DOHH2 (cell line): ENCODE results near the gene SECISBP2.

Experiments used
- H3F3A ChIP-seq: fragments of 200-600 bp; sonication (generic), shearing (Covaris generic); 2 replicates; pipeline ENCODE4 v1.6.0; 2016; ENCODE audit warnings: antibody characterized with exemption, mild to moderate bottlenecking; ENCODE audit not compliant: control insufficient read depth, insufficient read depth
- H3K27ac ChIP-seq: fragments of 200-600 bp; sonication (generic); 2 replicates; pipeline ENCODE4 v1.5.1; 2014; ENCODE audit warnings: low read depth, mild to moderate bottlenecking, low read length, moderate library complexity
- H3K27me3 ChIP-seq: fragments of 200-600 bp; sonication (generic); 2 replicates; pipeline ENCODE4 v1.6.1; 2014; ENCODE audit warnings: mild to moderate bottlenecking, low read length, mixed read lengths; ENCODE audit not compliant: control insufficient read depth
- H3K36me3 ChIP-seq: fragments of 200-600 bp; sonication (generic); 2 replicates; pipeline ENCODE4 v1.6.1; 2014; ENCODE audit warnings: mild to moderate bottlenecking, low read length, moderate library complexity, mixed read lengths; ENCODE audit not compliant: control insufficient read depth
- H3K4me1 ChIP-seq: fragments of 200-600 bp; sonication (generic); 2 replicates; pipeline ENCODE4 v1.6.1; 2014; ENCODE audit warnings: mild to moderate bottlenecking, low read length, mixed read lengths; ENCODE audit not compliant: control insufficient read depth
- H3K4me2 ChIP-seq: fragments of 200-600 bp; sonication (generic); 2 replicates; pipeline ENCODE4 v1.6.0; 2014; ENCODE audit warnings: mild to moderate bottlenecking, low read length, moderate library complexity
- H3K4me3 ChIP-seq: fragments of 200-600 bp; sonication (generic); 2 replicates; pipeline ENCODE4 v1.5.1; 2014; ENCODE audit warnings: mild to moderate bottlenecking, low read length, mixed read lengths
- H3K79me2 ChIP-seq: fragments of 200-600 bp; sonication (generic); 2 replicates; pipeline ENCODE4 v1.6.1; 2014; ENCODE audit warnings: mild to moderate bottlenecking, low read length, mixed read lengths; ENCODE audit not compliant: control insufficient read depth
- H3K9me2 ChIP-seq: fragments of 200-600 bp; sonication (generic); replicated peaks from 2 replicates; pipeline ENCODE4 v1.6.1; 2014; ENCODE audit warnings: mild to moderate bottlenecking, low read length, mixed read lengths; ENCODE audit not compliant: control insufficient read depth
- H3K9me3 ChIP-seq: fragments of 200-600 bp; sonication (generic); 2 replicates; pipeline ENCODE4 v1.6.1; 2014; ENCODE audit warnings: antibody characterized with exemption, low read length, mixed read lengths; ENCODE audit not compliant: control insufficient read depth, insufficient read depth
- H4K20me1 ChIP-seq: fragments of 200-600 bp; sonication (generic); 2 replicates; pipeline ENCODE4 v1.6.0; 2014; ENCODE audit warnings: low read depth, mild to moderate bottlenecking, antibody characterized with exemption, low read length, moderate library complexity; ENCODE audit not compliant: control insufficient read depth, insufficient read depth
- CTCF ChIP-seq: fragments of 200-600 bp; sonication (generic); IDR thresholded peaks from one replicate; pipeline ENCODE4 v1.5.1; 2014; ENCODE audit warnings: antibody characterized with exemption, mild to moderate bottlenecking, low read depth, low read length; ENCODE audit not compliant: poor library complexity, severe bottlenecking
- EZH2phosphoT487 ChIP-seq: fragments of 200-600 bp; sonication (generic); IDR thresholded peaks from 2 replicates; pipeline ENCODE4 v1.6.1; 2017; ENCODE audit warnings: borderline replicate concordance, mild to moderate bottlenecking, antibody characterized with exemption, low read length, moderate library complexity, mixed read lengths

Gene SECISBP2

GRCh38 chr9:89363921-89364665, 45.8 kb downstream of the SECISBP2 start:
- no peak for TF ChIP-seq EZH2phosphoT487
- TF ChIP-seq CTCF = no peak
- H3K79me2 ChIP-seq = no peaks in the 10 kb centered on the region
- H3K4me3 ChIP-seq = no peak overlapping the region
- H3K9me3 ChIP-seq = no peaks in the 10 kb centered on the region
- H4K20me1 ChIP-seq = no peaks in the 10 kb centered on the region
- no peak overlapping the region for H3K27ac ChIP-seq
- H3K4me2 ChIP-seq = no peak overlapping the region
- H3K4me1 ChIP-seq = no peaks in the 10 kb centered on the region
- no peaks in the 10 kb centered on the region for H3K9me2 ChIP-seq
- H3K36me3 ChIP-seq = peaks cover 28% of the 10 kb centered on the region
- no peaks in the 10 kb centered on the region for H3F3A ChIP-seq
- H3K27me3 ChIP-seq = no peaks in the 10 kb centered on the region

GRCh38 chr9:89364666-89365531, 46.6 kb downstream of the SECISBP2 start:
- H3K9me2 ChIP-seq = no peaks in the 10 kb centered on the region
- H3K9me3 ChIP-seq = no peaks in the 10 kb centered on the region
- peaks cover 23% of the 10 kb centered on the region for H3K36me3 ChIP-seq
- no peak overlapping the region for H3K4me2 ChIP-seq
- H3K4me1 ChIP-seq = no peaks in the 10 kb centered on the region
- no peak overlapping the region for H3K27ac ChIP-seq
- no peak for TF ChIP-seq CTCF
- no peak for TF ChIP-seq EZH2phosphoT487
- H3K4me3 ChIP-seq = no peak overlapping the region
- no peaks in the 10 kb centered on the region for H3K27me3 ChIP-seq
- H4K20me1 ChIP-seq = no peaks in the 10 kb centered on the region
- no peaks in the 10 kb centered on the region for H3K79me2 ChIP-seq
- no peaks in the 10 kb centered on the region for H3F3A ChIP-seq

GRCh38 chr9:89365532-89365912, 47.2 kb downstream of the SECISBP2 start:
- peaks cover 16% of the 10 kb centered on the region for H3K36me3 ChIP-seq
- no peak overlapping the region for H3K4me2 ChIP-seq
- H3K9me2 ChIP-seq = no peaks in the 10 kb centered on the region
- no peak overlapping the region for H3K4me3 ChIP-seq
- H3K79me2 ChIP-seq = no peaks in the 10 kb centered on the region
- no peak overlapping the region for H3K27ac ChIP-seq
- H3F3A ChIP-seq = no peaks in the 10 kb centered on the region
- H3K27me3 ChIP-seq = no peaks in the 10 kb centered on the region
- H3K4me1 ChIP-seq = no peaks in the 10 kb centered on the region
- H3K9me3 ChIP-seq = no peaks in the 10 kb centered on the region
- no peak for TF ChIP-seq EZH2phosphoT487
- no peak for TF ChIP-seq CTCF
- no peaks in the 10 kb centered on the region for H4K20me1 ChIP-seq
